Measurements from ENCODE around the gene ADGRA1.

ADGRA1 gene

DNA sequence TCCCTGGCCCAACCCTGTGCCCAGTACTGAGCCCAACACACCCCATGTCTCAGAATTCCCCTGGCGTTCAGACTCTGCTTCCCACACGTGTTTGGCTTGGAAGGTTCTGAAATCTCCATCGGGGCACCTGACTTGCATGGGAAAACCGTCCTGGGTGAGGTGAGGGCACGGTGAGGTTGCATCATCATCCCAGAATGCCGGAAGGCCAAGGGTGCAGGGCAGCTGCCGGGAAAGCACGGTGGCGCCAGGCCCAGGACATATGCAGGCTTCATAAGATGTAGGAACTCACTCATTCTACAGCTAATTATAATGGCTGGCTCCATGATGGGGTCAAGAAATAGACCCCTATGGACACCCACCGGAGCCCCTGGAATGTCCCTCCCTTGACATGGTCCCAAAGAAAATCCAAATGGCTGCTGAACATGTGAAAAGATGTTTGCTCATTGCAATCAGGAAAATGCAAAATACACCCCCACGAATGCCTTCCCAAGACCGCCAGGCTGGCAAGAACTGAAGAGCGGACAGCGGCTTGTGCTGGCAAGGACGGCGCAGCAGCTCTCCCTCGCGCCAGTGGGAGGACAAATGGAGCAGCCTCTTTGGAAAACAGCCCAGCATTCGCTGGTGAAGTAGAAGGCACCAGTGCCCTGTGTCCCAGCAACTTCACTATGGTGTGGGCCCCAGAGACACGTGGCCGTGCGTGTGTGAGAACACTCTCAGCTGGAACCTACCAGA, 74.6 kb downstream of the ADGRA1 start:
- H3K4me3 ChIP-seq (ENCODE audit: control insufficient read depth, low read depth, low read length) = no peak overlapping the region
- TF ChIP-seq, protein P1, sequence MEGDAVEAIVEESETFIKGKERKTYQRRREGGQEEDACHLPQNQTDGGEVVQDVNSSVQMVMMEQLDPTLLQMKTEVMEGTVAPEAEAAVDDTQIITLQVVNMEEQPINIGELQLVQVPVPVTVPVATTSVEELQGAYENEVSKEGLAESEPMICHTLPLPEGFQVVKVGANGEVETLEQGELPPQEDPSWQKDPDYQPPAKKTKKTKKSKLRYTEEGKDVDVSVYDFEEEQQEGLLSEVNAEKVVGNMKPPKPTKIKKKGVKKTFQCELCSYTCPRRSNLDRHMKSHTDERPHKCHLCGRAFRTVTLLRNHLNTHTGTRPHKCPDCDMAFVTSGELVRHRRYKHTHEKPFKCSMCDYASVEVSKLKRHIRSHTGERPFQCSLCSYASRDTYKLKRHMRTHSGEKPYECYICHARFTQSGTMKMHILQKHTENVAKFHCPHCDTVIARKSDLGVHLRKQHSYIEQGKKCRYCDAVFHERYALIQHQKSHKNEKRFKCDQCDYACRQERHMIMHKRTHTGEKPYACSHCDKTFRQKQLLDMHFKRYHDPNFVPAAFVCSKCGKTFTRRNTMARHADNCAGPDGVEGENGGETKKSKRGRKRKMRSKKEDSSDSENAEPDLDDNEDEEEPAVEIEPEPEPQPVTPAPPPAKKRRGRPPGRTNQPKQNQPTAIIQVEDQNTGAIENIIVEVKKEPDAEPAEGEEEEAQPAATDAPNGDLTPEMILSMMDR (conservative IDR thresholded peaks at IDR 0.05; ENCODE audit: control insufficient read depth, insufficient read depth, low read depth, low read length) = no peak
- no peak for DNase-seq (ENCODE audit: low read depth)

DNA sequence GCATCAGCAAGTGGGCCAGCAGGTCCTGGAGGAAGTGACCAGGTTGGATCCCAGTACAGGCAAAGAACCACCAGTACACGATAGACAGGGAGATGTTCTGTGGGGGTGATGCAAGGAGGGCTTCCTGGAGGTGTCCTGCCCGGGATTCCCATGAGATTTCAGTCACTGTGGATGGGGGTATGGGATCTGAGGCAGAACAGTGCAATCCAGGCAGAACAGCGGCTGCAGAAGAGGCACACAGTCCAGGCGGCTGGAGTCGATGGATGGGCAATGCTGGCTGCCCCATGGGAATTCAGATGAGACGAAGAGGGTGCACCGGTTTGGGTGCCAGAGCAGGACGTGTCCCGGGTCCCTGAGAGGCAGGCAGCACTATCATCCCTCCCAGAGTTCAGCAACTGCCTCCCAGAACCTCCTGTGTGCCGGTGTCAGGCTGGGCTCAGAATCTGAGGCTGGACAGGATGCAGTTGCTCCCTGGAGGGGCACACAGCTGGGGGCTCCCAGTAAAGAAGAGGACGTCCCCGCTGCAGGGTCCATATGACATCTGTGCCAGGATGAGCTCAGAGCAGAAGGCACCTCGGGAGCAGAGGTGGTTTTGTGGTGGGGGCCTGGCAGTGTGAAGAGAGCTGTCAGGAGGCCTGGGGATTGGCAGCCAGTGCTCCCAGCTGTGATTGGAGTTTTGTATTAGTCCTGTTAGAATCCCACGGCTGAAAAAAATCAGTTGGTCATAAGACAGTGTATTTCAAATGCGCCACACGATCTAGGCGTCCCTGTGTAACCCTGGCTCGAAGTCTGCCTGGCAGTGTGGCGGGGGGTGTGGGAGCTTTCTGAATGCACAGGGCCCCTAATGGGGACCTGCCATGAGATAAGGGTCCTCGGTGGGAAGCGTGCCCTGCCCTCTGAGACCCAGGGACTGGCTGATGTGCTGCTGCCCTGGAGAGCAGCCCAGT, 75.5 kb downstream of the ADGRA1 start:
- no peak overlapping the region for H3K4me3 ChIP-seq (ENCODE audit: control insufficient read depth, low read depth, low read length)
- DNase-seq (ENCODE audit: low read depth) = no peak
- TF ChIP-seq, protein P1 (conservative IDR thresholded peaks at IDR 0.05; ENCODE audit: control insufficient read depth, insufficient read depth, low read depth, low read length) = no peak

DNA sequence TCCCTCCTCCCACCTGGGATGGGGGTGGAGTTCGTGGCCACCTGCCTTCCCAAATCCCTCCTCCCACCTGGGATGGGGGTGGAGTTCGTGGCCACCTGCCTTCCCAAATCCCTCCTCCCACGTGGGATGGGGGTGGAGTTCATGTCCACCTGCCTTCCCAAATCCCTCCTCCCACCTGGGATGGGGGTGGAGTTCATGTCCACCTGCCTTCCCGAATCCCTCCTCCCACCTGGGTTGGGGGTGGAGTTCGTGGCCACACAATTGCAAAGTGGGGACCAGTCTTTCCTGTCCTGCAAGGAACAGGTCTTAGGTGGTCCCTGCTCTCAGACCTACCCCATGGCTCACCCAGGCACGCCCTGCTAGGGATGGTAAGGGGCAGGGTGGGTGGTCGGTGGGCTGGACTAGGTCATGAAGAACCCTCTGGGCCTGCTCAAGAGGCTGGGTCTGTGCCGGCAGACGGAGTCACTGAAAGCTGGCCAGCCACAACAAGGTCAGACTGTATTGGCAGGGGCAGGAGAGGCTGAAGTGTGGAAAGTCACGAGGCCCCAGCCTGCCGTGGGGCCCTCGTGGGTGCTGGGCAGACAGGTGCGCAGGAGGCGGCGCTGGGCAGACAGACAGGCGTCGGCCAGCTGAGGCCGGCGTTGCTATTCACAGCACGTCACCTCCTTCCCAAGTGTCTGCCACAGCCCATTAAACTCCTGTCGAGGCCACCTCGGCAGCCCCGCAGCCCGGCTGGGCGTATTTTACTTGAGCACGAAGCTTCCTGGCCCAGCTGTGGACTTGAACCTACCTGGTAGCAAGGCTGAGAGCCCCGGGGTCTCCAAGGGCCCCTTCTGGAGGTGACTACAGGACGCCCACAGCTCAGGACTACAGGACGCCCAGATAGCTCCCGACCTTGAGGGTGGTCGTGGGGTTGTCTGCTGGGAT, 76.4 kb downstream of the ADGRA1 start:
- TF ChIP-seq, protein P1 (conservative IDR thresholded peaks at IDR 0.05; ENCODE audit: control insufficient read depth, insufficient read depth, low read depth, low read length) = no peak
- no peak for DNase-seq (ENCODE audit: low read depth)
- no peak overlapping the region for H3K4me3 ChIP-seq (ENCODE audit: control insufficient read depth, low read depth, low read length)

DNA sequence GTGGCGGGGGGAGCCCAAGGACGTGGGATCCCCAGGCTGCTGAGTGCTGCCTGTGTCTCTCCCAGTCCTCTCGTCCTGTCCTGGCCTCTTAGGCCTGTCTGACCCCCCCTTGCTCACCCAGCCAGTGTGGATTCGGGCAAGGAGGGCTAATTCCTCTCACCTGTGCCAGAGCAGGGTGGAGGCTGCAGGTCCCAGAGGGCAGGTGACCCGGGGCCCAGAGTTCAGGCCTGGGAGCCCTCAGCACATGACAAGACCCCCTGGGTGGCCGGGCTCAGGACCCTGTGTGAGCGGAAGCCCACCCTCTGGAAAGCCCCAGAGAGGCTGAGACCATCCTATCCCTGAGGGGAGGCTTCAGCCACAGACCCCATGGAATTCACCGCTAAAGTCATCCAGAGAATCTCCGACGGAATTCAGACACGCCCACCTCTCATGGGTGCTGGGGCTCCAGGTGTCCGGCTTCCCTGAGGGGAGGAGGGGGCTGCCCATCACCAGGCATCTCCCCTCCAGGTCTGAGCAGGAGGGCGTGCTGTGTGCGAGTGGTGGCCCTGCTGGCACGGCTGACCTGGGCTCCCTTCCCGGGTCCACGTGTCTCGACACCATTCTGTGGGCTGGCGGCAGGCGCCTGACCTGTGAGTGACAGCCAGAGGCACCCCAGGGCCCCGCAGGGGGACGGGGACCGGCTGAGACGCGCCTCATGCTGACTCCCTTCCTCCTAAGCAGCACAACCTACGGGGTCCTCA, 77.3 kb downstream of the ADGRA1 start:
- H3K4me3 ChIP-seq (ENCODE audit: control insufficient read depth, low read depth, low read length) = no peak overlapping the region
- TF ChIP-seq, protein P1 (conservative IDR thresholded peaks at IDR 0.05; ENCODE audit: control insufficient read depth, insufficient read depth, low read depth, low read length) = no peak
- no peak for DNase-seq (ENCODE audit: low read depth)

DNA sequence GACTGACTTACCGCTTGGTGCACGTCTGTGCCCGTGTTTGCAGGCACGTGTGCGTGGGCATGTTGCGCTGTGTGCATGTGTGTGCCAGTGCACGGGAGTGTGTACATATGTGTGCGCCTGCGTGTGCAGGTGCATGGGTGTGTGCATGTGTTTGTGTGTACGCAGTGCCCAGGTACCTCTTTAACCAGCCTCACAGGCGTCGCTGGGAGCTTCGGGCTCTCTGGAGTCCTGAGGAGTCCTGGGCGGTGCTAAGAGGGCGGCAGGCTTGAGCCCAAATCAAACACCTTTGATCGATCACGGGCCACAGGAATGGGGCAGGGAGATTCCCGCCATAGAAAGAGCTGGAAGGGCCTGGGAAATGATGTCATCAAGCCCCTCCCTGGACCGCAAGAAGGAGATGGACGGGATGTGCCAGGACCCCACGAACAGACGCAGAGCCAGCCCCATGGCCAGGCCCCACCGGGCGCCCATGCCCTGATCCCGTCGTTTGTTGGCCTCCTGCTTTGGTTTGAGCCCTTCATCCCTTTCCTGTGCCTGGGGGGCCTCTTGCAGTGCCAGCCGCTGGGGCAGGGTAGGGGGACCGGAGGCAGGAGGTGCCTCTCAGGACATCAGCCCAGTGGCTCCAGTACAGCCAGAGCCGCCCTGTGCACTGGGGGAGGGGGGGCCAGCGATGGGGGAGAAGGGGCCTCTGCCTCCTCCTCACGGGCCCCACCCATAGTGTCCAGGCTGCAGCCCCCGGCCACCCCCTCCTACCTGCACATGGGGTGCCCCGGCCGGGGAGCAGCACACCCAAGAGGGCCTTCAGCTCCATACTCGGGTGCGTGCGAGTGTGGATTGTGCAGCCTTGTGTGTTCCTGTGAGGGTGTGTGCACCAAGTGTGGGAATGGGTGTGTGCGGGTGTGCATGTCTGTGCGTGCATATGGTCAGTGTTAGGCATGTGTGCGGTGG, 78.1 kb downstream of the ADGRA1 start:
- no peak overlapping the region for H3K4me3 ChIP-seq (ENCODE audit: control insufficient read depth, low read depth, low read length)
- TF ChIP-seq, protein P1 (conservative IDR thresholded peaks at IDR 0.05; ENCODE audit: control insufficient read depth, insufficient read depth, low read depth, low read length) = no peak
- DNase-seq (ENCODE audit: low read depth) = no peak
